SU-DHL-6 (cell line): ENCODE results near the gene RMND1.

Experiments used
- H2AFZ ChIP-seq: fragments of 200-600 bp; sonication (generic); 2 replicates; pipeline ENCODE4 v1.6.1; 2014; ENCODE audit warnings: low read depth, mild to moderate bottlenecking, moderate library complexity, mixed read lengths, antibody characterized with exemption, low read length; ENCODE audit not compliant: severe bottlenecking
- H3F3A ChIP-seq: fragments of 200-600 bp; shearing (Covaris generic); 2 replicates; pipeline ENCODE4 v1.6.0; 2016; ENCODE audit warnings: antibody characterized with exemption, mild to moderate bottlenecking; ENCODE audit not compliant: insufficient read depth
- H3K27ac ChIP-seq: fragments of 200-600 bp; sonication (generic); 2 replicates; pipeline ENCODE4 v1.5.1; 2016; ENCODE audit warnings: low read depth, mild to moderate bottlenecking, low read length, moderate library complexity, mixed read lengths
- H3K27me3 ChIP-seq: fragments of 200-600 bp; sonication (generic), shearing (Covaris generic); 2 replicates; pipeline ENCODE4 v1.6.0; 2014; ENCODE audit warnings: mild to moderate bottlenecking, low read length
- H3K36me3 ChIP-seq: fragments of 200-600 bp; sonication (generic); 2 replicates; pipeline ENCODE4 v1.6.1; 2014; ENCODE audit warnings: mild to moderate bottlenecking, low read length, mixed read lengths
- H3K4me2 ChIP-seq: fragments of 300-600, 200-600 bp; shearing (Covaris generic), sonication (generic); 2 replicates; pipeline ENCODE4 v1.6.0; 2014; ENCODE audit warnings: low read length, low read depth, mild to moderate bottlenecking; ENCODE audit not compliant: poor library complexity, severe bottlenecking
- H3K4me3 ChIP-seq: fragments of 200-600 bp; sonication (generic); 2 replicates; pipeline ENCODE4 v1.5.1; 2014; ENCODE audit warnings: antibody characterized with exemption, low read length, mild to moderate bottlenecking, mixed read lengths; ENCODE audit not compliant: insufficient read depth, poor library complexity, severe bottlenecking
- H3K79me2 ChIP-seq: fragments of 200-600 bp; sonication (generic); 2 replicates; pipeline ENCODE4 v1.6.1; 2014; ENCODE audit warnings: mild to moderate bottlenecking, low read length, moderate library complexity; ENCODE audit not compliant: insufficient read depth
- H3K9ac ChIP-seq: fragments of 200-600 bp; sonication (generic); 2 replicates; pipeline ENCODE4 v1.7.0; 2014; ENCODE audit warnings: mild to moderate bottlenecking, low read length
- H3K9me2 ChIP-seq: fragments of 200-600 bp; sonication (generic); replicated peaks from 2 replicates; pipeline ENCODE4 v1.6.1; 2014; ENCODE audit warnings: low read length; ENCODE audit not compliant: insufficient read depth
- H3K9me3 ChIP-seq: fragments of 200-600 bp; sonication (generic); 2 replicates; pipeline ENCODE4 v1.6.1; 2014; ENCODE audit warnings: low read length, mixed read lengths; ENCODE audit not compliant: insufficient read depth
- H4K20me1 ChIP-seq: fragments of 200-600 bp; sonication (generic); 2 replicates; pipeline ENCODE4 v1.6.1; 2014; ENCODE audit warnings: low read depth, mild to moderate bottlenecking, antibody characterized with exemption, low read length, moderate library complexity, mixed read lengths
- EZH2phosphoT487 ChIP-seq: fragments of 200-600 bp; sonication (generic), shearing (Covaris generic); conservative IDR thresholded peaks from 2 replicates; pipeline ENCODE4 v1.6.1; 2018; ENCODE audit warnings: mild to moderate bottlenecking, antibody characterized with exemption, low read length, moderate library complexity, mixed read lengths
- TF ChIP-seq, protein P1 (sequence below): fragments of 200-600 bp; sonication (generic); IDR thresholded peaks from one replicate; pipeline ENCODE4 v1.5.1; 2017; ENCODE audit warnings: antibody characterized with exemption, mild to moderate bottlenecking, low read length, moderate library complexity; ENCODE audit not compliant: insufficient read depth, poor library complexity, severe bottlenecking

The RMND1 gene

DNA sequence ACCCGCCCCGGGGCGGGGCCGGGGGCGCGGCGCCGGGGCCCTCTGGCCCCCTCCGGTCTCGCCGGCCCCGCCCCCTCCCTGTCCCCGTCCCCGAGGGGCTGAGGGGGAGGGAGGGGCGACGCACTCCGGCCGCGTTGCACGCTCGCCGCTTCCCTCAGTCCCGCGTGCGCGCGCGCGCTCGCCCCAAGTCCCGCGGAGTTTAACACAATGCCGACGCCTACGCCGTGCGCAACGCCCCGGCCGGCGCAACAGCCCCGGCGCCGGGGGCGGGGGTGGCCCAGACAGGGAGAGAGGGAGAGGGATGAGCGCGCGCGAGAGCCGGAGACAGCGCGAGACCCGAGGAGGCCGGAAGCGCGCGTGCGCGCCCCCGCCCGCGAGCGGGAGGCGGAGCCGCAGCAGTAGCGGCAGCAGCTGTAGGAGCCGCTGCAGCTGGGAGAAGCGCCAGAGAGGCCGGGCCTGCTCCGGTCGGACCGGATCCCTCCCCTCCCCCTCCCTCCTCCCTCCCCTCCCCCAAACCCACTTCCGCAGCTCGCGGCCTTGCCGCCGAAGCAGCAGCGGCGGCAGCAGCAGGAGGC is 61.6 kb downstream of the RMND1 start:
- no peaks in the 10 kb centered on the region for H3K9me3 ChIP-seq
- H3F3A ChIP-seq, result peaks cover 23% of the 10 kb centered on the region
- H3K79me2 ChIP-seq, result peaks cover 84% of the 10 kb centered on the region
- H3K4me2 ChIP-seq, result peak overlapping the region; percentile 55
- no peaks in the 10 kb centered on the region for H3K27me3 ChIP-seq
- peak overlapping the region; percentile 98 for H3K27ac ChIP-seq
- peak overlapping the region; percentile 91 for H3K4me3 ChIP-seq
- peak overlapping the region; percentile 100 for H3K9ac ChIP-seq
- H4K20me1 ChIP-seq, result peaks cover 14% of the 10 kb centered on the region; the same call in 1 of the 2 replicates
- H3K9me2 ChIP-seq, result no peaks in the 10 kb centered on the region
- no peak overlapping the region for H2AFZ ChIP-seq
- TF ChIP-seq, protein P1, sequence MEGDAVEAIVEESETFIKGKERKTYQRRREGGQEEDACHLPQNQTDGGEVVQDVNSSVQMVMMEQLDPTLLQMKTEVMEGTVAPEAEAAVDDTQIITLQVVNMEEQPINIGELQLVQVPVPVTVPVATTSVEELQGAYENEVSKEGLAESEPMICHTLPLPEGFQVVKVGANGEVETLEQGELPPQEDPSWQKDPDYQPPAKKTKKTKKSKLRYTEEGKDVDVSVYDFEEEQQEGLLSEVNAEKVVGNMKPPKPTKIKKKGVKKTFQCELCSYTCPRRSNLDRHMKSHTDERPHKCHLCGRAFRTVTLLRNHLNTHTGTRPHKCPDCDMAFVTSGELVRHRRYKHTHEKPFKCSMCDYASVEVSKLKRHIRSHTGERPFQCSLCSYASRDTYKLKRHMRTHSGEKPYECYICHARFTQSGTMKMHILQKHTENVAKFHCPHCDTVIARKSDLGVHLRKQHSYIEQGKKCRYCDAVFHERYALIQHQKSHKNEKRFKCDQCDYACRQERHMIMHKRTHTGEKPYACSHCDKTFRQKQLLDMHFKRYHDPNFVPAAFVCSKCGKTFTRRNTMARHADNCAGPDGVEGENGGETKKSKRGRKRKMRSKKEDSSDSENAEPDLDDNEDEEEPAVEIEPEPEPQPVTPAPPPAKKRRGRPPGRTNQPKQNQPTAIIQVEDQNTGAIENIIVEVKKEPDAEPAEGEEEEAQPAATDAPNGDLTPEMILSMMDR, result no peak
- TF ChIP-seq EZH2phosphoT487, result no peak
- H3K36me3 ChIP-seq, result peaks cover 16% of the 10 kb centered on the region; the same call in 1 of the 2 replicates

DNA sequence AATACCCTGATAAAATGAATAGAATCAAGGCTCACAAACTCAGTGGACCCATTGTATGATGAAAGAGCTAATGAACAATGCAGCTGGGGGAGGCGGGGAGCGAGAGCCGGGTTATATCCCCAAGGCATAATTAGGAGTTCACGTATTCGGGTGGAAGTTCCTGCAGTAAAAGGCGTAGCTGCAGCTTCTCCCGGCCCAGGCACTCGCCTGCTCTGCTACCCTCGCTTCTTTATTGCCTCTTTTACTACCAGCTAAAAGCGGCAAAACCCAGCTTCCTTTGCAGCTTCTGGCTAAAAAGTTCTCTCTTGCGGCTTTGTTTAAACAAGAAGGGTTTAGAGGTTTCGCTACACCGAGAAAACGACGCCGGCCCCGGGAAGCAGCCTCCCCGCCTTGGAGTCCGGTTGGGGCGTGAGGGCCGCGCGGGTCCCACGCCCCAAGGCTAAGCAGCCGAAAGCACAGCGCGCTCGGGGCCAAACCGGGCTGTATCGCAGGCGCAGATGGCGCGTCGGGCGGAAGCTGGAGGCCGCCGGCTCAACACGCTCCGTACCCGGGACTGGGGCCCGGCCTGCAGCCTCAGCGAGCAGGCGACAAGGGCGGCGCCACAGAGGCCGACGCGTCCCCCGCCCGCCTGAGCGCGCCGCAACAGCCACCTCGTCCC is 62.2 kb downstream of the RMND1 start:
- Histone ChIP-seq H3K36me3 (peaks cover 21% of the 10 kb centered on the region; the same call in 1 of the 2 replicates), H3K4me2 (peak overlapping the region; percentile 91), H3F3A (peaks cover 23% of the 10 kb centered on the region), H3K79me2 (peaks cover 84% of the 10 kb centered on the region), H3K9ac (peak overlapping the region; percentile 100), H3K27ac (peak overlapping the region; percentile 98), H3K9me2 (no peaks in the 10 kb centered on the region), H4K20me1 (peaks cover 10% of the 10 kb centered on the region; the same call in 1 of the 2 replicates), H3K4me3 (peak overlapping the region; percentile 67), H2AFZ (peak overlapping the region; percentile 15), H3K9me3 (no peaks in the 10 kb centered on the region), H3K27me3 (no peaks in the 10 kb centered on the region)
- no peak for TF ChIP-seq EZH2phosphoT487
- TF ChIP-seq, protein P1, result no peak

DNA sequence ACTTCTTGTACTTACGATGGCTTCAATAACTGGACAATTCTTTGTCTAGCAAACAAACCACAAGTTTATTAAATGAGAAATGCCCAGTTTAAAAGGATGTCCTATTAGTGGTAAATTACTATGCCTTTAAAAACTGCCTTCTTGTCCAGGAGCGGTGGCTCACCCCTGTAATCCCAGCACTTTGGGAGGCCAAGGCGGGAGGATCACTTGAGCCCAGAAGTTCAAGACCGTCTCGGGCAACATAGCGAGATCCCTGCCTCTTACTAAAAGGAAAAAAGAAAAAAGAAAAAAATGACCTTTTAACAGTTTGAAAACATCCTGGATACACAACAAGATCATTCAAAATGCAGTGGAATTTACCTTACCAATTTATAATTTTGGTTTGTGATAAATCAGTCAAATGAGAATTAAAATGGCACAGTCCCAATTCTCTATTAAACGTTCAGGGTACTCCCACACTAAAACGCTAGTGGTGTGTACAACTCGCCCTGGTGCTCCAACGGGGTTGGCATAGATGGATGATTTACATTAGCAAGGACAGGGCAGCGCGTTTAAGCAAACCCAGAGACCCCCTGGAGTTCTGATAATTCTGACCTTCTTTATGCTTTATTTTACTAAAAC is 62.8 kb downstream of the RMND1 start:
- Histone ChIP-seq H3K27me3 (no peaks in the 10 kb centered on the region), H4K20me1 (peaks cover 9% of the 10 kb centered on the region; the same call in 1 of the 2 replicates), H3F3A (peaks cover 23% of the 10 kb centered on the region), H3K36me3 (peaks cover 21% of the 10 kb centered on the region; the same call in 1 of the 2 replicates), H3K9me2 (no peaks in the 10 kb centered on the region), H3K9me3 (no peaks in the 10 kb centered on the region), H3K79me2 (peaks cover 84% of the 10 kb centered on the region), H2AFZ (no peak overlapping the region), H3K27ac (peak overlapping the region; percentile 98), H3K4me3 (peak overlapping the region; percentile 67), H3K4me2 (peak overlapping the region; percentile 91), H3K9ac (peak overlapping the region; percentile 100)
- TF ChIP-seq, protein P1, result no peak
- no peak for TF ChIP-seq EZH2phosphoT487
